ENCODE measurements around the gene CMSS1.

Gene CMSS1

DNA sequence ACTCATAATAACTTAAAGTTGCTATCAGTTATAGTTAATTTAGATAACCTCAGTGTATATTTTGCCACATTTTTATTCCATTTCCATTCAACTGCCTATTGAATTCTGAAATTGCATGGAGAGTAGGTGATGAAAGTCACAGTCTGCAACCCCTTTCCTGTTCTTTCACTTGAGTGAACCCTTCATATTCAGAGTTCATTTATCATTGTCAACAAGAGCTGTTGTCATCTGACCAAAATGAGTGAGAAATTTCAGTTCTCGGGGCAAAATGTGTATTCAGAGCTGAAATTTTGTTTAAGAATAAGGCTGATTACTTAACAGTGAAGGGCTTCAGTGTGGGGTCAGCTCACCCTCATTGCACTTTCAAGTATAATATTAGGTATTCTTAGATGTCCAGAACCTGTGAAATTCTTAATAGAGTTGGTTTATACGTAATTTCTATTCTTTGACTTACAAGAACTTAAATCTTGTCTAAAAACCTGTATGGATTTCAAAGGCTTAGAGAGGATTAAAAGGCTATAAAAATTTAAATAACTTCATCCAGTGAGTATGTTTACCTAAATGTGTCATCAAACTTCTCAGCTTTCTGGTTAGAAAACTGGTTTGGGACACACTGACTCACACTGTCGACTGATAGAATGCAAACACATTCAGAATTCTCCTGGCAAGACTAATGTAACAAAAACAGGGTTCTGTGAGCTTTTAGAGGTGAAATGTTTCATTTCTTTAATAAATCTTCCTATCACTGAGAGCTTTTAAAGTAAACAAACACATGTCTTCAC, 92.2 kb downstream of the CMSS1 start:
- Histone ChIP-seq H3K27ac (ENCODE audit: low read length) (no peak overlapping the region), H3K79me2 (ENCODE audit: low read length) (no peaks in the 10 kb centered on the region), H3K9ac (ENCODE audit: low read length) (no peak overlapping the region), H3K36me3 (replicated peaks; ENCODE audit: insufficient read depth, low read length) (no peaks in the 10 kb centered on the region), H4K20me1 (ENCODE audit: insufficient read depth, low read length) (no peaks in the 10 kb centered on the region), H3K9me3 (replicated peaks; ENCODE audit: insufficient read depth, low read length) (no peaks in the 10 kb centered on the region), H3K27me3 (replicated peaks; ENCODE audit: insufficient read depth, low read length) (no peaks in the 10 kb centered on the region), H3K4me2 (ENCODE audit: low read depth, low read length) (no peak overlapping the region), H3F3A (ENCODE audit: insufficient read depth, low read length) (no peaks in the 10 kb centered on the region), H3K4me3 (ENCODE audit: low read length) (no peak overlapping the region), H3K4me1 (ENCODE audit: low read length) (peaks cover 11% of the 10 kb centered on the region), H3K9me2 (replicated peaks; ENCODE audit: insufficient read depth, low read length) (no peaks in the 10 kb centered on the region), H2AFZ (ENCODE audit: low read length) (no peak overlapping the region)
- no peak for TF ChIP-seq EZH2phosphoT487 (IDR thresholded peaks at IDR 0.05; ENCODE audit: low read length)
- TF ChIP-seq, protein P1, sequence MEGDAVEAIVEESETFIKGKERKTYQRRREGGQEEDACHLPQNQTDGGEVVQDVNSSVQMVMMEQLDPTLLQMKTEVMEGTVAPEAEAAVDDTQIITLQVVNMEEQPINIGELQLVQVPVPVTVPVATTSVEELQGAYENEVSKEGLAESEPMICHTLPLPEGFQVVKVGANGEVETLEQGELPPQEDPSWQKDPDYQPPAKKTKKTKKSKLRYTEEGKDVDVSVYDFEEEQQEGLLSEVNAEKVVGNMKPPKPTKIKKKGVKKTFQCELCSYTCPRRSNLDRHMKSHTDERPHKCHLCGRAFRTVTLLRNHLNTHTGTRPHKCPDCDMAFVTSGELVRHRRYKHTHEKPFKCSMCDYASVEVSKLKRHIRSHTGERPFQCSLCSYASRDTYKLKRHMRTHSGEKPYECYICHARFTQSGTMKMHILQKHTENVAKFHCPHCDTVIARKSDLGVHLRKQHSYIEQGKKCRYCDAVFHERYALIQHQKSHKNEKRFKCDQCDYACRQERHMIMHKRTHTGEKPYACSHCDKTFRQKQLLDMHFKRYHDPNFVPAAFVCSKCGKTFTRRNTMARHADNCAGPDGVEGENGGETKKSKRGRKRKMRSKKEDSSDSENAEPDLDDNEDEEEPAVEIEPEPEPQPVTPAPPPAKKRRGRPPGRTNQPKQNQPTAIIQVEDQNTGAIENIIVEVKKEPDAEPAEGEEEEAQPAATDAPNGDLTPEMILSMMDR (IDR thresholded peaks at IDR 0.05; ENCODE audit: low read length), result no peak
- no peak for TF ChIP-seq EZH2 (optimal IDR thresholded peaks at IDR 0.05; ENCODE audit: low read depth, low read length)
- DNase-seq, result no peak

DNA sequence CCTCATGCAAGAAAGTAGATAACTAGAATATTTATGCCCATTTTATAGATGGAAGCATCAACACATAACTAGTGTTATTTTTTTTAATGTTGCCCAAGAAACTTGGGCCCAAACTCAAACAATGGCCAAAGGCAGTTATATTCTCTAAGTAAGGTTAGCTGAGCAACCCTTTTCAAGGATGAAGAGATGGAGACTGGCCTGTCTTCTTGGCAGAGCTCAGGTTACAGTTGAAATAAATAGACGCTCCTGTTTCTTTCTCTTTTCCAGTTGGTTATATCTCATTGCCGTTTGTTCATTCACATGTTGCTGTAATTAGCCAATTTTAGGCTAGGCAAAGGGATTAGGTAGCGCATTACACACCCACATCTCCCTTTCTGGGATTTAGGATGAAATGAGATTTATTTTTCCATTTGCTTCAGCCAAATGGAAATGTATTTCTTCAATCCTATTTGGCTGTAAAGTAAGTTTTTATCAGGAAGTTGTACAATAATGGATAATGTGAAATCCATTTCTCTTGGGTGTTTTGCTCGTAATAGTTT, 93.2 kb downstream of the CMSS1 start:
- Histone ChIP-seq H4K20me1 (ENCODE audit: insufficient read depth, low read length) (no peaks in the 10 kb centered on the region), H3K79me2 (ENCODE audit: low read length) (no peaks in the 10 kb centered on the region), H3K27ac (ENCODE audit: low read length) (no peak overlapping the region), H3F3A (ENCODE audit: insufficient read depth, low read length) (no peaks in the 10 kb centered on the region), H3K4me1 (ENCODE audit: low read length) (peaks cover 11% of the 10 kb centered on the region), H3K36me3 (replicated peaks; ENCODE audit: insufficient read depth, low read length) (no peaks in the 10 kb centered on the region), H3K27me3 (replicated peaks; ENCODE audit: insufficient read depth, low read length) (no peaks in the 10 kb centered on the region), H3K9ac (ENCODE audit: low read length) (no peak overlapping the region), H3K4me3 (ENCODE audit: low read length) (no peak overlapping the region), H3K9me2 (replicated peaks; ENCODE audit: insufficient read depth, low read length) (no peaks in the 10 kb centered on the region), H2AFZ (ENCODE audit: low read length) (no peak overlapping the region), H3K9me3 (replicated peaks; ENCODE audit: insufficient read depth, low read length) (no peaks in the 10 kb centered on the region), H3K4me2 (ENCODE audit: low read depth, low read length) (no peak overlapping the region)
- TF ChIP-seq, protein P1 (IDR thresholded peaks at IDR 0.05; ENCODE audit: low read length), result no peak
- TF ChIP-seq EZH2 (optimal IDR thresholded peaks at IDR 0.05; ENCODE audit: low read depth, low read length) (no peak), EZH2phosphoT487 (IDR thresholded peaks at IDR 0.05; ENCODE audit: low read length) (no peak)
- DNase-seq, result no peak

DNA sequence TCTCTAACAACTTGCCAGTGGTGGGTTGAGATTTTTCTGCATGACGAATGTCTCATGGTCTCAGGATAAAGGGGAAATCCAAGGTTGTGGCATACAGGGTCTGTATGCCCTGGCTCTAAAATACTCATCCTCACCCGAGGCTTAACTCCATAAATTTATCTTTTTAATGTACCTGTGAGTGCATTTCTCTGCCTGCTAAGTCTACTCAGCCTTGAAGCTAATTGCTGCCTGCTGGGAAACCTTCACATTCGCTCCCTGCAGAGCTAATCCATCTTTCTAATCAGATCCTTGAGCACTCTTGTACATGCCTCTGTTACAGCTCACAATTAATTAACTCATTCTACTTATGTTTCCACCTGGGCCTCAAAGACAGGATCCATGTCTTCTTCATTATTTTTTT, 93.8 kb downstream of the CMSS1 start:
- H3K79me2 ChIP-seq (ENCODE audit: low read length), result no peaks in the 10 kb centered on the region
- H3K9ac ChIP-seq (ENCODE audit: low read length), result no peak overlapping the region
- no peaks in the 10 kb centered on the region for H3K27me3 ChIP-seq (replicated peaks; ENCODE audit: insufficient read depth, low read length)
- DNase-seq, result no peak
- no peak overlapping the region for H3K27ac ChIP-seq (ENCODE audit: low read length)
- no peak overlapping the region for H3K4me3 ChIP-seq (ENCODE audit: low read length)
- H3K9me2 ChIP-seq (replicated peaks; ENCODE audit: insufficient read depth, low read length), result no peaks in the 10 kb centered on the region
- no peak overlapping the region for H2AFZ ChIP-seq (ENCODE audit: low read length)
- peaks cover 11% of the 10 kb centered on the region for H3K4me1 ChIP-seq (ENCODE audit: low read length)
- H3K36me3 ChIP-seq (replicated peaks; ENCODE audit: insufficient read depth, low read length), result no peaks in the 10 kb centered on the region
- H3K9me3 ChIP-seq (replicated peaks; ENCODE audit: insufficient read depth, low read length), result no peaks in the 10 kb centered on the region
- H4K20me1 ChIP-seq (ENCODE audit: insufficient read depth, low read length), result no peaks in the 10 kb centered on the region
- no peak for TF ChIP-seq EZH2phosphoT487 (IDR thresholded peaks at IDR 0.05; ENCODE audit: low read length)
- no peak for TF ChIP-seq EZH2 (optimal IDR thresholded peaks at IDR 0.05; ENCODE audit: low read depth, low read length)
- TF ChIP-seq, protein P1 (IDR thresholded peaks at IDR 0.05; ENCODE audit: low read length), result no peak
- no peak overlapping the region for H3K4me2 ChIP-seq (ENCODE audit: low read depth, low read length)
- H3F3A ChIP-seq (ENCODE audit: insufficient read depth, low read length), result no peaks in the 10 kb centered on the region

Data from MM.1S (cell line).